Mesenteric fat pad (tissue), 1 donor: Measurements from ENCODE around the gene RAB3D. TPM values are rescaled to one million over a fixed set of nuclear protein-coding genes. Genes with fewer than 3 reads are reported as not detected.
"Not testable (repeated sequence)": the region's sequence is repeated elsewhere in the genome, so short reads cannot be mapped to it uniquely, and the experiment has no call there.

Experiments
- DNase-seq: peaks from one replicate; pipeline ENCODE4 v3.0.0-alpha.2; 2020; ENCODE audit warnings: low spot score
- total RNA-seq: library from RNA; stranded (reverse); fragmentation: NEBNext Ultra II Directional; extraction: Animal tissue kit (Norgen Biotek cat#: 25700); gene quantifications from one replicate; pipeline ENCODE4 v1.2.1, GENCODE V29; 2021
- donor health status: DM: yes; HTN: yes; CAD: no.

Gene RAB3D
- total RNA-seq, 1 donor from 2014 or later, result 21.7 TPM

GRCh38 chr19:11338569-11339253 is 746 bp downstream of the RAB3D start:
- DNase-seq, result no peak

GRCh38 chr19:11338121-11338520 is 1.3 kb downstream of the RAB3D start:
- DNase-seq, result no peak

GRCh38 chr19:11337080-11337479 is 2.4 kb downstream of the RAB3D start:
- DNase-seq, result no peak

GRCh38 chr19:11335449-11336146 is 3.9 kb downstream of the RAB3D start:
- no peak for DNase-seq

- DNase-seq, result not testable (repeated sequence)
Observed at GRCh38 chr19:11333838-11334237, 5.6 kb downstream of the RAB3D start.

GRCh38 chr19:11332822-11333221 is 6.6 kb downstream of the RAB3D start:
- no peak for DNase-seq

GRCh38 chr19:11331502-11331901 is 8.0 kb downstream of the RAB3D start:
- no peak for DNase-seq

GRCh38 chr19:11330127-11330526 is 9.3 kb downstream of the RAB3D start:
- DNase-seq, result no peak

- no peak for DNase-seq
Observed at GRCh38 chr19:11325544-11325943, 13.9 kb downstream of the RAB3D start.

GRCh38 chr19:11324748-11325389 is 14.6 kb downstream of the RAB3D start:
- DNase-seq, result no peak

- DNase-seq, result no peak
Observed at GRCh38 chr19:11324079-11324661, 15.3 kb downstream of the RAB3D start.

GRCh38 chr19:11323601-11324078 is 15.8 kb downstream of the RAB3D start:
- DNase-seq, result no peak

- DNase-seq, result no peak
Observed at GRCh38 chr19:11322269-11323024, 17.0 kb downstream of the RAB3D start.

- no peak for DNase-seq
Observed at GRCh38 chr19:11321191-11322126, 18.0 kb downstream of the RAB3D start.

- not testable (repeated sequence) for DNase-seq
Observed at GRCh38 chr19:11320278-11320995, 19.0 kb downstream of the RAB3D start.

- no peak for DNase-seq
Observed at GRCh38 chr19:11306337-11306736, 33.1 kb downstream of the RAB3D start.

- no peak for DNase-seq
Observed at GRCh38 chr19:11304936-11305335, 34.5 kb downstream of the RAB3D start.

- no peak for DNase-seq
Observed at GRCh38 chr19:11300811-11301120, 38.7 kb downstream of the RAB3D start.
